Measurements from ENCODE around the gene RANGRF.

RANGRF gene

DNA sequence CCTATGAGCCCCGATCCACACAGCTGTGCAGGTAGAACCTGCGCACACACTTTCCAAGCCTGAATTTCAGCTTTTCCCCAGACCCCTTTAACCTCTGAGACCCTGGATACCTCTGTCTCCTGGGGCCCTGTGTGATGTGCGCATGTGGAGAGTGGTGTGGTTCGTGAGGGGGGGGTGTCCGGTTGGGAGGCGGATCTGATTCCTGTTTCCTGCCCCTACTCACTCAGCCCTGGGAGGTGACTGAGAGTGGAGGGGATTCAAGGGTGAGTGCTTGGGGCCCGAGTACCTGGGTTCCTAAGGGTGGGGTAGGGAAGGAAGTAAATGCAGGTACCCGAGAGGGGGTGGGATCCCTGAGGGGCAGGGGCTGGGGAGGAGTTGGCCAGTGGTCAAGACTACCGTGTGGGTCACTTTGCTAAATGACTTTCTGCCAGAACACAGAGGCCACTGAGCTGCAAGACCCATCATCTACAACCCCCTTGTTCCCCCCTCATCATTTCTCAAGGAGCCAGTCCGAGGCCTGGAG is 22.2 kb downstream of the RANGRF start:
- Histone ChIP-seq H3K36me3 (ENCODE audit: insufficient read depth, low read length) (no peaks in the 10 kb centered on the region), H2AFZ (ENCODE audit: low read depth, low read length) (no peak overlapping the region), H3K4me3 (ENCODE audit: low read depth in 1 of 2, low read length in 2 of 2) (no peak overlapping the region), H4K20me1 (ENCODE audit: insufficient read depth, low read length) (no peaks in the 10 kb centered on the region; the same call in 1 of the 2 replicates), H3K9ac (ENCODE audit: low read depth, low read length) (no peak overlapping the region), H3K4me2 (ENCODE audit: insufficient read depth, low read length) (no peak overlapping the region), H3K79me2 (ENCODE audit: insufficient read depth, low read length) (no peaks in the 10 kb centered on the region), H3K4me1 (ENCODE audit: insufficient read depth, low read length) (no peaks in the 10 kb centered on the region), H3K9me3 (ENCODE audit: insufficient read depth, low read length, severe bottlenecking) (no peaks in the 10 kb centered on the region), H3K27me3 (ENCODE audit: insufficient read depth, low read length, poor library complexity) (peaks cover 2% of the 10 kb centered on the region), H3K27ac (ENCODE audit: low read length) (no peak overlapping the region)
- TF ChIP-seq, protein P1, sequence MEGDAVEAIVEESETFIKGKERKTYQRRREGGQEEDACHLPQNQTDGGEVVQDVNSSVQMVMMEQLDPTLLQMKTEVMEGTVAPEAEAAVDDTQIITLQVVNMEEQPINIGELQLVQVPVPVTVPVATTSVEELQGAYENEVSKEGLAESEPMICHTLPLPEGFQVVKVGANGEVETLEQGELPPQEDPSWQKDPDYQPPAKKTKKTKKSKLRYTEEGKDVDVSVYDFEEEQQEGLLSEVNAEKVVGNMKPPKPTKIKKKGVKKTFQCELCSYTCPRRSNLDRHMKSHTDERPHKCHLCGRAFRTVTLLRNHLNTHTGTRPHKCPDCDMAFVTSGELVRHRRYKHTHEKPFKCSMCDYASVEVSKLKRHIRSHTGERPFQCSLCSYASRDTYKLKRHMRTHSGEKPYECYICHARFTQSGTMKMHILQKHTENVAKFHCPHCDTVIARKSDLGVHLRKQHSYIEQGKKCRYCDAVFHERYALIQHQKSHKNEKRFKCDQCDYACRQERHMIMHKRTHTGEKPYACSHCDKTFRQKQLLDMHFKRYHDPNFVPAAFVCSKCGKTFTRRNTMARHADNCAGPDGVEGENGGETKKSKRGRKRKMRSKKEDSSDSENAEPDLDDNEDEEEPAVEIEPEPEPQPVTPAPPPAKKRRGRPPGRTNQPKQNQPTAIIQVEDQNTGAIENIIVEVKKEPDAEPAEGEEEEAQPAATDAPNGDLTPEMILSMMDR (IDR thresholded peaks at IDR 0.05; ENCODE audit: borderline replicate concordance, extremely low read depth, low read length, poor library complexity, severe bottlenecking), result no peak
- TF ChIP-seq EZH2 (IDR thresholded peaks at IDR 0.05; ENCODE audit: borderline replicate concordance, low read depth, low read length, severe bottlenecking), result no peak
- no peak for ATAC-seq (ENCODE audit: insufficient read depth, low read depth)
- DNase-seq, result no peak

DNA sequence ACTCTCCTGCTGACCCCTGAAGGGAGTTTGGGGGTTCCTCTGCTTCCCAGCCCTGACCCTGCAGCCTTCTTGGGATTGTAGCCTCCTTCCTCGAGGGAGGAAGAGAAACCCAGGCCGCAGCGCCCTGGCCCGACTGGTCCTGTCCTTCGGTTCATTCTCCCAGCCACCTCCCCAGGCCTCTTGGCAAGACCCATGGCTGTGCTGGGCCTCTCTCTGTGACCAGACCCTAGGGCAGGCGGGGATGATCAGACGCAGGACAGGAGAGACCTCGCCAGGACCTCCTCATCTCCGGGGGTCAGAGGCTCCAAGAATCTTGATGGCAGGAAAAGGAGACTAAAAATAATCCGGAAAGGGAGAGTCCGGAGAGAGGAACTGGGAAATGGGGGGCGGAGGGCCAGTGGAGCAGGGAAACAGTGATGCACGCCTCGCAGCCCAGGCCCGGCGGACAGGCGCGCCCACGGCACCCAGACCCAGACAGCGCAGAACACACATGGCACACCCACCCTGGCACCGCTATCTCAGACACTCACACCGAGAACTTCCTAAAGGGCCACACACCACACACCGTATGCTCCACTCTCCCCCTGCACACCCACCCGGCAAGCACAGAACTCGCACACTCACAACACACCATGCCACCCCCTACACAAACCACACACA is 22.8 kb downstream of the RANGRF start:
- Histone ChIP-seq H3K4me2 (ENCODE audit: insufficient read depth, low read length) (no peak overlapping the region), H3K9me3 (ENCODE audit: insufficient read depth, low read length, severe bottlenecking) (no peaks in the 10 kb centered on the region), H4K20me1 (ENCODE audit: insufficient read depth, low read length) (no peaks in the 10 kb centered on the region; the same call in 1 of the 2 replicates), H3K27ac (ENCODE audit: low read length) (no peak overlapping the region), H3K27me3 (ENCODE audit: insufficient read depth, low read length, poor library complexity) (peaks cover 4% of the 10 kb centered on the region), H3K36me3 (ENCODE audit: insufficient read depth, low read length) (no peaks in the 10 kb centered on the region), H3K79me2 (ENCODE audit: insufficient read depth, low read length) (no peaks in the 10 kb centered on the region), H2AFZ (ENCODE audit: low read depth, low read length) (no peak overlapping the region), H3K4me1 (ENCODE audit: insufficient read depth, low read length) (no peaks in the 10 kb centered on the region), H3K9ac (ENCODE audit: low read depth, low read length) (no peak overlapping the region), H3K4me3 (ENCODE audit: low read depth in 1 of 2, low read length in 2 of 2) (no peak overlapping the region)
- ATAC-seq (ENCODE audit: insufficient read depth, low read depth), result no peak
- no peak for TF ChIP-seq EZH2 (IDR thresholded peaks at IDR 0.05; ENCODE audit: borderline replicate concordance, low read depth, low read length, severe bottlenecking)
- TF ChIP-seq, protein P1 (IDR thresholded peaks at IDR 0.05; ENCODE audit: borderline replicate concordance, extremely low read depth, low read length, poor library complexity, severe bottlenecking), result no peak
- DNase-seq, result no peak

DNA sequence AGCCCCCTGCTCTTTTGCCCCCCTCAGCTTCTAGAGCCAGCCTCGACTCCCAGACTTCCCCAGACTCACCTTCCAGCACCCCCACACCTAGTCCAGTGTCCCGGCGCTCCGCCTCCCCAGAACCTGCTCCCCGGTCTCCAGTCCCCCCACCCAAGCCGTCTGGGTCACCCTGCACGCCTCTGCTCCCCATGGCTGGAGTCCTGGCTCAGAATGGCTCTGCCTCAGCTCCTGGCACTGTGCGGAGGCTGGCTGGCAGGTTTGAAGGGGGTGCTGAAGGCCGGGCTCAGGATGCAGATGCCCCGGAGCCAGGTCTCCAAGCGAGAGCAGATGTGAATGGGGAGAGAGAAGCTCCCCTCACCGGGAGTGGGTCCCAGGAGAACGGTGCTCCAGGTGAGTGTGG is 23.8 kb downstream of the RANGRF start:
- DNase-seq, result no peak

More for the DNA sequence above, 23.8 kb downstream of the RANGRF start:
- Histone ChIP-seq H2AFZ (ENCODE audit: low read depth, low read length) (no peak overlapping the region), H3K9me3 (ENCODE audit: insufficient read depth, low read length, severe bottlenecking) (no peaks in the 10 kb centered on the region), H4K20me1 (ENCODE audit: insufficient read depth, low read length) (no peaks in the 10 kb centered on the region; the same call in 1 of the 2 replicates), H3K36me3 (ENCODE audit: insufficient read depth, low read length) (no peaks in the 10 kb centered on the region), H3K27ac (ENCODE audit: low read length) (no peak overlapping the region), H3K79me2 (ENCODE audit: insufficient read depth, low read length) (no peaks in the 10 kb centered on the region), H3K4me3 (ENCODE audit: low read depth in 1 of 2, low read length in 2 of 2) (no peak overlapping the region), H3K27me3 (ENCODE audit: insufficient read depth, low read length, poor library complexity) (peaks cover 7% of the 10 kb centered on the region), H3K9ac (ENCODE audit: low read depth, low read length) (no peak overlapping the region), H3K4me2 (ENCODE audit: insufficient read depth, low read length) (no peak overlapping the region), H3K4me1 (ENCODE audit: insufficient read depth, low read length) (no peaks in the 10 kb centered on the region)
- no peak for TF ChIP-seq EZH2 (IDR thresholded peaks at IDR 0.05; ENCODE audit: borderline replicate concordance, low read depth, low read length, severe bottlenecking)
- TF ChIP-seq, protein P1 (IDR thresholded peaks at IDR 0.05; ENCODE audit: borderline replicate concordance, extremely low read depth, low read length, poor library complexity, severe bottlenecking), result no peak
- no peak for ATAC-seq (ENCODE audit: insufficient read depth, low read depth)
